Gastroesophageal sphincter (tissue), 4 donors: ENCODE measurements around the gene MGRN1. TPM values are rescaled to one million over a fixed set of nuclear protein-coding genes. Genes with fewer than 3 reads are reported as not detected.

Source experiments
- ATAC-seq: fragments of 150-250 bp; one replicate; pipeline ENCODE4 v1.9.1; 2016; ENCODE audit warnings: mild to moderate bottlenecking, moderate library complexity
- H3K27ac ChIP-seq, 4 donors: fragments of 200-600 bp; sonication (generic) in 3 of 4; 1 replicate in 3 of 4; 2 replicates in 1 of 4; pipeline ENCODE4 v1.5.1; 2016 to 2019
- H3K27me3 ChIP-seq: fragments of 200-600 bp; sonication (generic); one replicate; pipeline ENCODE4 v1.5.1; 2019
- H3K36me3 ChIP-seq, 2 donors: fragments of 200-600 bp; sonication (generic); one replicate each; pipeline ENCODE4 v1.5.1; 2019; ENCODE audit warnings: control low read depth in 1 of 2
- H3K4me1 ChIP-seq, 3 donors: fragments of 200-600 bp; sonication (generic); 1 replicate in 2 of 3; 2 replicates in 1 of 3; pipeline ENCODE4 v1.5.1; 2016 to 2019; ENCODE audit warnings: control low read depth in 2 of 3
- H3K4me3 ChIP-seq, 2 donors: fragments of 200-600 bp; sonication (generic); one replicate each; pipeline ENCODE4 v1.5.1; 2019; ENCODE audit warnings: mild to moderate bottlenecking in 1 of 2, moderate library complexity in 1 of 2
- H3K9me3 ChIP-seq, 3 donors: fragments of 200-600 bp; sonication (generic); one replicate each; pipeline ENCODE4 v1.5.1; 2017 to 2019; ENCODE audit warnings: control low read depth in 2 of 3
- CTCF ChIP-seq, 4 experiments: fragments of 200-600 bp in 2 of 4; fragments of 450-650 bp in 2 of 4; sonication (generic) in 1 of 4; IDR thresholded peaks; one replicate each; pipeline ENCODE4 v1.5.1; 2017 to 2019; ENCODE audit warnings: antibody characterized with exemption in 4 of 4, mild to moderate bottlenecking in 2 of 4, moderate library complexity in 2 of 4
- EP300 ChIP-seq: sonication (generic); formaldehyde crosslinking; IDR thresholded peaks from one replicate; pipeline ENCODE4 v1.6.1; 2017; ENCODE audit warnings: antibody characterized with exemption, mild to moderate bottlenecking
- POLR2A ChIP-seq, 2 donors: fragments of 450-650 bp; IDR thresholded peaks; one replicate each; pipeline ENCODE4 v1.6.1; 2017; ENCODE audit warnings: antibody characterized with exemption in 2 of 2, mild to moderate bottlenecking in 2 of 2, moderate library complexity in 1 of 2
- POLR2AphosphoS5 ChIP-seq: sonication (generic); formaldehyde crosslinking; IDR thresholded peaks from one replicate; pipeline ENCODE4 v1.6.1; 2017; ENCODE audit warnings: antibody characterized with exemption
- WGBS, 2 donors: methylation state at CpG; one replicate each; pipeline ENCODE4 v1.1.5; 2018; ENCODE audit warnings: low coverage in 1 of 2; 5-methylcytosine and 5-hydroxymethylcytosine counted together
- total RNA-seq, 4 donors: library from RNA; depleted of rRNA; stranded (reverse); fragments of >200 nt; gene quantifications; one replicate each; pipeline ENCODE4 v1.1.0, GENCODE V29; 2016

Gene MGRN1
- total RNA-seq, 4 donors from 2014 or later: 29.2 to 67.0 (median 40.5) TPM

- Histone ChIP-seq H3K27ac (peak overlapping the region in 3 of 4 donors; percentile 46 to 96 (median 83)), H3K36me3 (peaks cover 0 to 73% of the 10 kb centered on the region in 2 donors)
These were observed 72.5 kb downstream of the MGRN1 start for GRCh38 chr16:4696905-4697847.

GRCh38 chr16:4697848-4698291 lies 73.2 kb downstream of the MGRN1 start:
- H3K4me1 ChIP-seq: peaks cover 0 to 38% (median 19%) of the 10 kb centered on the region in 3 donors
- WGBS, 2 donors: no CpG with 5 or more reads among the region's 9 CpGs
- H3K27ac ChIP-seq: no peak overlapping the region
- H3K4me3 ChIP-seq: no peak overlapping the region
- TF ChIP-seq POLR2A (IDR thresholded peaks at IDR 0.05): no peak
- no peak for TF ChIP-seq EP300
- no peak for TF ChIP-seq CTCF (IDR thresholded peaks at IDR 0.05)
- no peak for TF ChIP-seq POLR2AphosphoS5
- no peaks in the 10 kb centered on the region for H3K27me3 ChIP-seq
- ATAC-seq: no peak
- peaks cover 0 to 80% of the 10 kb centered on the region in 2 donors for H3K36me3 ChIP-seq
- H3K9me3 ChIP-seq: no peaks in the 10 kb centered on the region

More at GRCh38 chr16:4696905-4697847, 72.5 kb downstream of the MGRN1 start:
- H3K9me3 ChIP-seq: no peaks in the 10 kb centered on the region
- 80% methylated on average over 1 of the region's 33 CpGs; no CpG with 5 or more reads in 1 of the 2 donors for WGBS, 2 donors
- H3K4me1 ChIP-seq: peaks cover 0 to 45% (median 19%) of the 10 kb centered on the region in 3 donors
- no peaks in the 10 kb centered on the region for H3K27me3 ChIP-seq
- ATAC-seq: no peak
- no peak overlapping the region for H3K4me3 ChIP-seq
- no peak for TF ChIP-seq POLR2A (IDR thresholded peaks at IDR 0.05)
- no peak for TF ChIP-seq EP300
- no peak for TF ChIP-seq CTCF (IDR thresholded peaks at IDR 0.05)
- no peak for TF ChIP-seq POLR2AphosphoS5

- no peaks in the 10 kb centered on the region for H3K27me3 ChIP-seq
- no peak overlapping the region for H3K4me3 ChIP-seq
- no peak for TF ChIP-seq CTCF (IDR thresholded peaks at IDR 0.05)
- 92% methylated on average over 2 of the region's 36 CpGs; no CpG with 5 or more reads in 1 of the 2 donors for WGBS, 2 donors
- H3K9me3 ChIP-seq: no peaks in the 10 kb centered on the region
- peaks cover 0 to 86% of the 10 kb centered on the region in 2 donors for H3K36me3 ChIP-seq
- peaks cover 0 to 34% (median 19%) of the 10 kb centered on the region in 3 donors for H3K4me1 ChIP-seq
- no peak for ATAC-seq
- H3K27ac ChIP-seq: no peak overlapping the region
These were observed 73.9 kb downstream of the MGRN1 start for GRCh38 chr16:4698321-4699045.

GRCh38 chr16:4699046-4699556 lies 74.5 kb downstream of the MGRN1 start:
- Histone ChIP-seq H3K4me3 (no peak overlapping the region), H3K27me3 (no peaks in the 10 kb centered on the region), H3K27ac (no peak overlapping the region), H3K36me3 (peaks cover 0 to 93% of the 10 kb centered on the region in 2 donors), H3K9me3 (no peaks in the 10 kb centered on the region), H3K4me1 (peaks cover 0 to 33% (median 18%) of the 10 kb centered on the region in 3 donors)
- ATAC-seq: no peak
- WGBS, 2 donors: 91 to 96% methylated on average over 8 to 9 of the region's 19 CpGs
- TF ChIP-seq CTCF (IDR thresholded peaks at IDR 0.05): no peak
- TF ChIP-seq POLR2A (IDR thresholded peaks at IDR 0.05): no peak
- no peak for TF ChIP-seq EP300
- no peak for TF ChIP-seq POLR2AphosphoS5
